Astrocyte (in vitro differentiated cells and primary cell): ENCODE results near the gene BOLA1. TPM values are rescaled to one million over a fixed set of nuclear protein-coding genes. Genes with fewer than 3 reads are reported as not detected.

Experiments
- DNase-seq: peaks from one replicate; pipeline ENCODE4 v3.0.0-alpha.2; 2010; ENCODE audit warnings: low read depth
- FAIRE-seq: peaks from 2 replicates; lab custom pipeline; 2011; peaks lifted over from hg19 to GRCh38; lab: Jason Lieb, UNC
- H2AFZ ChIP-seq: 2 replicates; pipeline ENCODE4 v1.6.0; 2012; ENCODE audit warnings: low read depth, low read length, inconsistent platforms
- H3K27ac ChIP-seq: 2 replicates; pipeline ENCODE4 v1.5.1; 2011; ENCODE audit warnings: low read depth, low read length, inconsistent platforms
- H3K27me3 ChIP-seq: 2 replicates; pipeline ENCODE4 v1.6.0; 2011; ENCODE audit warnings: low read length, inconsistent platforms; ENCODE audit not compliant: insufficient read depth
- H3K36me3 ChIP-seq: 2 replicates; pipeline ENCODE4 v1.5.1; 2011; ENCODE audit warnings: low read length, inconsistent platforms; ENCODE audit not compliant: insufficient read depth
- H3K4me1 ChIP-seq: 2 replicates; pipeline ENCODE4 v1.5.1; 2011; ENCODE audit warnings: low read length, inconsistent platforms; ENCODE audit not compliant: insufficient read depth
- H3K4me2 ChIP-seq: 2 replicates; pipeline ENCODE4 v1.6.0; 2012; ENCODE audit warnings: low read length, inconsistent platforms
- H3K4me3 ChIP-seq: 2 replicates; pipeline ENCODE4 v1.5.1; 2011; ENCODE audit warnings: low read depth, mild to moderate bottlenecking, low read length, inconsistent platforms; ENCODE audit not compliant: insufficient read depth
- H3K79me2 ChIP-seq: 2 replicates; pipeline ENCODE4 v1.6.0; 2012; ENCODE audit warnings: mild to moderate bottlenecking, low read length, inconsistent platforms; ENCODE audit not compliant: insufficient read depth
- H3K9ac ChIP-seq: 2 replicates; pipeline ENCODE4 v1.6.0; 2012; ENCODE audit warnings: mild to moderate bottlenecking, low read length, inconsistent platforms
- H3K9me3 ChIP-seq: 2 replicates; pipeline ENCODE4 v1.5.1; 2012; ENCODE audit warnings: low read depth, mild to moderate bottlenecking, low read length, inconsistent platforms; ENCODE audit not compliant: insufficient read depth
- H4K20me1 ChIP-seq: 2 replicates; pipeline ENCODE4 v1.6.0; 2012; ENCODE audit warnings: low read length, inconsistent platforms; ENCODE audit not compliant: insufficient read depth
- H3K27ac Mint-ChIP-seq: one replicate; pipeline ENCODE4 v1.8.0; 2021; ENCODE audit warnings: mild to moderate bottlenecking, mixed read lengths; ENCODE audit not compliant: unreplicated experiment
- H3K27me3 Mint-ChIP-seq: one replicate; pipeline ENCODE4 v1.8.0; 2021; ENCODE audit warnings: low read depth, mixed read lengths; ENCODE audit not compliant: unreplicated experiment
- H3K36me3 Mint-ChIP-seq: one replicate; pipeline ENCODE4 v1.8.0; 2021; ENCODE audit warnings: low read depth, mixed read lengths; ENCODE audit not compliant: unreplicated experiment
- H3K4me1 Mint-ChIP-seq: one replicate; pipeline ENCODE4 v1.8.0; 2021; ENCODE audit warnings: low read depth, mixed read lengths; ENCODE audit not compliant: unreplicated experiment
- H3K4me3 Mint-ChIP-seq: one replicate; pipeline ENCODE4 v1.8.0; 2021; ENCODE audit warnings: mild to moderate bottlenecking, moderate library complexity, mixed read lengths; ENCODE audit not compliant: unreplicated experiment
- H3K9me3 Mint-ChIP-seq: one replicate; pipeline ENCODE4 v1.8.0; 2021; ENCODE audit warnings: mild to moderate bottlenecking, mixed read lengths; ENCODE audit not compliant: unreplicated experiment
- CTCF ChIP-seq: IDR thresholded peaks from 2 replicates; pipeline ENCODE4 v1.5.1; 2011; ENCODE audit warnings: low read depth, mild to moderate bottlenecking, inconsistent platforms, low read length, moderate library complexity; ENCODE audit not compliant: insufficient read depth
- EZH2 ChIP-seq: IDR thresholded peaks from 2 replicates; pipeline ENCODE4 v1.6.1; 2012; ENCODE audit warnings: mild to moderate bottlenecking, low read length, inconsistent platforms; ENCODE audit not compliant: insufficient read depth
- total RNA-seq: library from RNA; stranded (reverse); gene quantifications from 2 replicates; pipeline ENCODE4 v1.2.1, GENCODE V29; 2021

BOLA1 gene
- total RNA-seq, 1 donor from 2014 or later, result 6.1 TPM

DNA sequence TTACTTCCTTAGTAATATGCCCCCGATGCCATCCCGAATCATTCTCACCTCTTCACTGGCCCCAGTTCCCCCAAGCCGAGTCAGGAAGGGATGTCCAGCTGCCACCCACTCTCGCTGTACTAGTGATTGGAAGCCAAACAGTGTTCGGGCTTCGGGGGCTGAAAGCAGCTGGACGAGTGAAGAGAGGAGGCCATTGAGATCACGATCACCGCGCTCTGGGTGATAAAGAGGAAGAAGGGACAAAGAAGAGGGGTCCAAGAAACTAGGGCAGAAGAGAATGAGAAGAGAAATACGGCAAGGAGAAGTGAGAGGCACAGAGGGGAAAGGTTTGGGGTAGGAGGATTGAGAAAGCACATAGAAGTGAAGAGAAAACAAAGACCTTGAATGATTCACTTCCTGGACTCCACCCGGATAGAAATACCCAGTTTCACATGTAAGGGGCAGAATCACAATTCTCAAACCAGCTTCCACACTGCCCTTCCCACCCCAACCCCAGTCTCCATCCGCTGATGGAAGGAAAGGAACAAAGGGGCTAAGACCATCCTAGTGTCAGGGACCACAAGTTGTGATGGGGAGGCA is 31.9 kb downstream of the BOLA1 start:
- H3K4me3 Mint-ChIP-seq, result no peak overlapping the region
- peak overlapping the region; percentile 10 for H3K27ac ChIP-seq

DNA sequence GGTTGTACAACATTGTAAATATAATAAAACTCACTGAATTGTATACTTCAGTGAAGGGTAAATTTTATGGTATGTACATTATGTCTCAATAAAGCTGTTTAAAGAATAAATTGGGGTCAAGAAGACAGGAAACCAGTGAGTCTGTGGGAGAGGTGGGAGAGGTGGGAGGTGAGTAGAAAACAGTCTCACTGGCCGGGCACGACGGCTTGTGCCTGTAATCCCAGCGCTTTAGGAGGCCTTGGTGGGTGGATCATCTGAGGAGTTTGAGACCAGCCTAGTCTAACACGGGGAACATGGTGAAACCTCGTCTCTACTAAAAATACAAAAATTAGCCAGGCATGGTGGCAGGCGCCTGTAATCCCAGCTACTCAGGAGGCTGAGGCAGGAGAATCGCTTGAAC is 33.1 kb downstream of the BOLA1 start:
- DNase-seq, result no peak

More for the DNA sequence above, 31.9 kb downstream of the BOLA1 start:
- Histone ChIP-seq H3K27me3 (no peaks in the 10 kb centered on the region), H2AFZ (peak overlapping the region; percentile 5), H3K4me3 (no peak overlapping the region), H4K20me1 (peaks cover 10% of the 10 kb centered on the region), H3K36me3 (peaks cover 5% of the 10 kb centered on the region), H3K4me2 (peak overlapping the region; percentile 71), H3K4me1 (peaks cover 34% of the 10 kb centered on the region), H3K9me3 (no peaks in the 10 kb centered on the region), H3K79me2 (peaks cover 23% of the 10 kb centered on the region), H3K9ac (no peak overlapping the region)
- no peaks in the 10 kb centered on the region for H3K27me3 Mint-ChIP-seq
- peak overlapping the region; percentile 55 for H3K27ac Mint-ChIP-seq
- no peak for DNase-seq
- no peak for FAIRE-seq
- peaks cover 29% of the 10 kb centered on the region for H3K36me3 Mint-ChIP-seq
- peaks cover 20% of the 10 kb centered on the region for H3K4me1 Mint-ChIP-seq
- H3K9me3 Mint-ChIP-seq, result peaks cover 4% of the 10 kb centered on the region
- TF ChIP-seq EZH2 (no peak), CTCF (no peak)

More for the DNA sequence above, 33.1 kb downstream of the BOLA1 start:
- H3K79me2 ChIP-seq, result peaks cover 12% of the 10 kb centered on the region
- H3K36me3 ChIP-seq, result peaks cover 3% of the 10 kb centered on the region
- no peaks in the 10 kb centered on the region for H3K27me3 Mint-ChIP-seq
- H3K27ac ChIP-seq, result no peak overlapping the region
- TF ChIP-seq EZH2, result no peak
- TF ChIP-seq CTCF, result no peak
- H3K36me3 Mint-ChIP-seq, result peaks cover 24% of the 10 kb centered on the region
- no peaks in the 10 kb centered on the region for H4K20me1 ChIP-seq
- no peak overlapping the region for H2AFZ ChIP-seq
- peaks cover 27% of the 10 kb centered on the region for H3K4me1 Mint-ChIP-seq
- H3K27me3 ChIP-seq, result no peaks in the 10 kb centered on the region
- peaks cover 39% of the 10 kb centered on the region for H3K4me1 ChIP-seq
- peaks cover 4% of the 10 kb centered on the region for H3K9me3 Mint-ChIP-seq
- H3K9me3 ChIP-seq, result no peaks in the 10 kb centered on the region
- no peak overlapping the region for H3K4me3 Mint-ChIP-seq
- no peak overlapping the region for H3K4me2 ChIP-seq
- no peak for FAIRE-seq
- H3K27ac Mint-ChIP-seq, result no peak overlapping the region
- H3K9ac ChIP-seq, result no peak overlapping the region
- no peak overlapping the region for H3K4me3 ChIP-seq
